Dermis blood vessel endothelial cell (primary cell): ENCODE data around the gene SPOPL. TPM values are rescaled to one million over a fixed set of nuclear protein-coding genes. Genes with fewer than 3 reads are reported as not detected.

ENCODE experiments used
- DNase-seq: peaks from one replicate; pipeline ENCODE4 v3.0.0; 2010
- total RNA-seq: library from RNA; depleted of rRNA; stranded (reverse); fragments of >200 nt; gene quantifications from 2 replicates; pipeline ENCODE4 v1.2.3, GENCODE V29; 2014

SPOPL gene
- total RNA-seq, 1 donor from 2014 or later: 17.9 TPM

- no peak for DNase-seq
These were observed 107.9 kb downstream of the SPOPL start for GRCh38 chr2:138609446-138609845.

GRCh38 chr2:138610201-138610953, 108.8 kb downstream of the SPOPL start:
- DNase-seq: no peak

- peak; percentile 7 for DNase-seq
These were observed 113.7 kb downstream of the SPOPL start for GRCh38 chr2:138615257-138615656.

GRCh38 chr2:138617026-138617425, 115.5 kb downstream of the SPOPL start:
- no peak for DNase-seq

- DNase-seq: no peak
These were observed 117.4 kb downstream of the SPOPL start for GRCh38 chr2:138618971-138619370.

- DNase-seq: no peak
These were observed 118.9 kb downstream of the SPOPL start for GRCh38 chr2:138620431-138620830.

GRCh38 chr2:138621139-138621538, 119.6 kb downstream of the SPOPL start:
- no peak for DNase-seq

GRCh38 chr2:138622613-138623012, 121.0 kb downstream of the SPOPL start:
- DNase-seq: no peak
